Kidney (tissue), 14 donors: ENCODE measurements around the gene SMPX. TPM values are rescaled to one million over a fixed set of nuclear protein-coding genes. Genes with fewer than 3 reads are reported as not detected.
A peak's percentile ranks its signal among the peaks of the same experiment; 100 is the strongest.

Source experiments
- DNase-seq, 5 donors: peaks; one replicate each; pipeline ENCODE4 v3.0.0-alpha.2; 2013 to 2020
- FAIRE-seq: peaks from 2 replicates; lab custom pipeline; 2012; peaks lifted over from hg19 to GRCh38; lab: Jason Lieb, UNC
- H3K27ac ChIP-seq, 2 donors: one replicate each; pipeline ENCODE4 v1.7.0; 2013; ENCODE audit warnings: low read depth in 2 of 2, low read length in 2 of 2, inconsistent platforms in 1 of 2
- H3K27me3 ChIP-seq: one replicate; pipeline ENCODE4 v1.7.1; 2013; ENCODE audit warnings: low read length, inconsistent platforms; ENCODE audit not compliant: control insufficient read depth, insufficient read depth
- H3K36me3 ChIP-seq, 3 donors: one replicate each; pipeline versions ENCODE4 v1.7.0 to v1.7.1; 2013; ENCODE audit warnings: low read length in 3 of 3, control low read depth in 1 of 3, inconsistent platforms in 1 of 3; ENCODE audit not compliant: insufficient read depth in 3 of 3, control insufficient read depth in 2 of 3
- H3K4me1 ChIP-seq, 3 donors: one replicate each; pipeline versions ENCODE4 v1.7.0 to v1.7.1; 2013; ENCODE audit warnings: low read length in 3 of 3, inconsistent platforms in 1 of 3, low read depth in 1 of 3; ENCODE audit not compliant: control insufficient read depth in 2 of 3, insufficient read depth in 2 of 3
- H3K4me3 ChIP-seq, 3 donors: one replicate each; pipeline versions ENCODE4 v1.7.0 to v1.8.1; 2013; ENCODE audit warnings: low read length in 3 of 3, control low read depth in 1 of 3, inconsistent platforms in 1 of 3
- H3K9ac ChIP-seq, 3 donors: one replicate each; pipeline versions ENCODE4 v1.7.0 to v1.7.1; 2013; ENCODE audit warnings: low read length in 3 of 3, control low read depth in 1 of 3, inconsistent platforms in 1 of 3
- H3K9me3 ChIP-seq, 3 donors: one replicate each; pipeline versions ENCODE4 v1.7.0 to v1.7.1; 2013; ENCODE audit warnings: low read length in 3 of 3, control low read depth in 1 of 3, inconsistent platforms in 1 of 3; ENCODE audit not compliant: control insufficient read depth in 2 of 3, insufficient read depth in 1 of 3
- intact Hi-C: fragments of 100-400 bp; cut with DNase I; formaldehyde crosslinking; loops from one replicate; pipeline ENCODE4 v1.11.1; 2022
- polyA plus RNA-seq: library from polyadenylated mRNA; stranded (reverse); fragments of 350-450 nt; fragmentation: Illumina TruSeq; extraction: RNeasy Lipid Tissue Mini Kit (QIAGEN cat#74804); gene quantifications from one replicate; pipeline ENCODE4 v1.2.3, GENCODE V29; 2014; ENCODE audit warnings: low read depth, low replicate concordance; ENCODE audit not compliant: insufficient read depth
- total RNA-seq: library from RNA; stranded (reverse); fragmentation: NEBNext Ultra II Directional; extraction: Animal tissue kit (Norgen Biotek cat#: 25700); gene quantifications from one replicate; pipeline ENCODE4 v1.2.1, GENCODE V29; 2021
- TF ChIP-seq, protein P1 (sequence below): IDR thresholded peaks from 3 replicates; pipeline ENCODE4 v1.5.1; 2012; ENCODE audit warnings: mild to moderate bottlenecking, moderate library complexity, borderline replicate concordance; ENCODE audit not compliant: insufficient read depth; ENCODE audit errors: extremely low read depth
- donor health status: control.
- donor health status: control.
- donor health status: control.
- donor health status: control.
- donor health status: control.
- donor health status: DM: yes; HTN: yes; CAD: no.
- donor health status: Normal renal cell carcinoma (clear cell type).

Gene SMPX
- total and polyA plus RNA-seq, 2 donors from 2014 or later, result not detected

DNA sequence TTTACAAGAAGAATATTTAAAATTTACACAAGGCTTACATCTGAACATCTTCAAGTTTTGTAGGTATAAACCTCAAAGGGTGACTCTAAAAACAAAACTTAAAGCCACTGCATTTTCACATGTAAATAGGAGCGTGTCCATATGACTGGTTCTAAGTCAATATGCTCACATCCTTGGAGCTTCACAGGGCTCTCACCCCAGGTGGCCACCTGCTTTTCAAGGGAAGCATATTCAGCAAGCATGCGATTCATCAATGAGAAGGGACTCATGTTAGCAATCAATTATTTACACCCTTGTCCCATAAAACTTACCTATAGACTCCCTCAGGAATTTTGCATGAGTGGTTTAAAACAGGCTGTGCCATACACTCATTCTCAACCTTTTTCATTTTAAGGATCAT is 82.0 kb downstream of the SMPX start:
- H3K4me3 ChIP-seq, result no peak overlapping the region
- FAIRE-seq (peak; percentile 85), DNase-seq (no peak)
- H3K9me3 ChIP-seq, result no peaks in the 10 kb centered on the region
- intact Hi-C loops, result no loop called here
- H3K27ac ChIP-seq, result no peak overlapping the region
- no peak overlapping the region for H3K9ac ChIP-seq
- no peaks in the 10 kb centered on the region for H3K36me3 ChIP-seq
- no peaks in the 10 kb centered on the region for H3K27me3 ChIP-seq
- TF ChIP-seq, protein P1, sequence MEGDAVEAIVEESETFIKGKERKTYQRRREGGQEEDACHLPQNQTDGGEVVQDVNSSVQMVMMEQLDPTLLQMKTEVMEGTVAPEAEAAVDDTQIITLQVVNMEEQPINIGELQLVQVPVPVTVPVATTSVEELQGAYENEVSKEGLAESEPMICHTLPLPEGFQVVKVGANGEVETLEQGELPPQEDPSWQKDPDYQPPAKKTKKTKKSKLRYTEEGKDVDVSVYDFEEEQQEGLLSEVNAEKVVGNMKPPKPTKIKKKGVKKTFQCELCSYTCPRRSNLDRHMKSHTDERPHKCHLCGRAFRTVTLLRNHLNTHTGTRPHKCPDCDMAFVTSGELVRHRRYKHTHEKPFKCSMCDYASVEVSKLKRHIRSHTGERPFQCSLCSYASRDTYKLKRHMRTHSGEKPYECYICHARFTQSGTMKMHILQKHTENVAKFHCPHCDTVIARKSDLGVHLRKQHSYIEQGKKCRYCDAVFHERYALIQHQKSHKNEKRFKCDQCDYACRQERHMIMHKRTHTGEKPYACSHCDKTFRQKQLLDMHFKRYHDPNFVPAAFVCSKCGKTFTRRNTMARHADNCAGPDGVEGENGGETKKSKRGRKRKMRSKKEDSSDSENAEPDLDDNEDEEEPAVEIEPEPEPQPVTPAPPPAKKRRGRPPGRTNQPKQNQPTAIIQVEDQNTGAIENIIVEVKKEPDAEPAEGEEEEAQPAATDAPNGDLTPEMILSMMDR, result no peak
- H3K4me1 ChIP-seq, result no peaks in the 10 kb centered on the region

DNA sequence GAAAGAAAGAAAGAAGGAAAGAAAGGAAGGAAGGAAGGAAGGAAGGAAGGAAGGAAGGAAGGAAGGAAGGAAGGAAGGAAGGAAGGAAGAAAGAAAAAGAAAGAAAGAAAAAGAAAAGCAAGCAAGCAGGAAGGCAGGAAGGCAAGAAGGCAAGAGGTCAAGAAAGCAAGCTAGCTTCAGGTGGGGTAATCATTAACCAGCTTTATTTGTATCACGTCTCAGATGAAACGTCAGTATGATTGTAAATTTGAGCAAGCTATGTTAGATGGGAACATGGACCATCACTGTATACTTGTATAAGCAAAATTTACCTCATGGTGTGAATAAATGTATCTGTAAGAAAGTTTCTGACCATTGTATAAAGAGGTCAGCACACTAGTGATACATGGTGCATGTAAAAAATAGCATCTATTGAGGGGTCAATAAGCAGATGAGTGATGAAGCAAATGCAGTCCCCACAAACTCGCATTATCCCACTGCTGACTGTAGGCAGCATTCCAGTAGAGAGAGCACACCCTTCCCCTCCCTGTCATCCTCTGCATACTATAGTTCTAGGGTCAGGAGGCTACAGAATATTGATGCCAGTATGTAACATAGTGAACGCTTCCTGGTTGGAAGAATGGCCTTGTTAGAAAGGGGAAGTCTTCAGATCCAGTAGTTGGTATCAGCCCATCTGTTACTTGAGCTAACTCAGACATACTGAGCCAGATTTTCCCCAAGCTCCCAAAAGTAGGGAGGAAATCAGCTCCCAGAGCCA is 83.3 kb downstream of the SMPX start:
- Histone ChIP-seq H3K27me3 (no peaks in the 10 kb centered on the region), H3K4me3 (no peak overlapping the region), H3K36me3 (no peaks in the 10 kb centered on the region), H3K4me1 (no peaks in the 10 kb centered on the region), H3K9ac (no peak overlapping the region), H3K27ac (no peak overlapping the region), H3K9me3 (no peaks in the 10 kb centered on the region)
- TF ChIP-seq, protein P1, result no peak
- FAIRE-seq (no peak), DNase-seq (no peak)
- intact Hi-C loops, result no loop called here

DNA sequence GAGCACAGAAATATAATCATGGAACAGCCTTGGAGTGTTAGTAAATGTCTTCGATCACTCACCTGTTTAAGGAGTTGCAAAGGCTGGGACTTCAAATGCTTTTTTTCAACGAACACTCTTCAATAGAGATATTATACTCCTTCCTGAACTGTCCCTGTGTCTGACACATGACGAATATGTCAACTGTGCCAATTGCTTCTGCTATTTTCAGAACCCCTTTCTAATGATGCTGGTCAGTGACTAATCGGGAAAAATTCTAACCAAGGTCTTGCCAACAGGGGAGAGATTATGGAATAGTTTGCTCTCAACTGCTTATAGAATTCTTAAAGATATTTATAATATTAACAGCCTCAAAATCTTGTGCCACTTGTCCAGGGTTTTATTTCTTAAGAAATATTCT is 91.2 kb downstream of the SMPX start:
- Histone ChIP-seq H3K9ac (no peak overlapping the region), H3K4me1 (no peaks in the 10 kb centered on the region), H3K36me3 (no peaks in the 10 kb centered on the region), H3K27me3 (no peaks in the 10 kb centered on the region), H3K9me3 (no peaks in the 10 kb centered on the region), H3K4me3 (no peak overlapping the region), H3K27ac (no peak overlapping the region)
- intact Hi-C loops, result no loop called here
- FAIRE-seq (no peak), DNase-seq (no peak)
- TF ChIP-seq, protein P1, result no peak
